Measurements from ENCODE around the gene ZNF335. TPM values are rescaled to one million over a fixed set of nuclear protein-coding genes. Genes with fewer than 3 reads are reported as not detected.

The ZNF335 gene
- total and polyA plus RNA-seq, 2 of the 13 experiments (the other 11 are each of a cell fraction or from before 2014, with no cell fraction given): 9.7 to 13.7 TPM

DNA sequence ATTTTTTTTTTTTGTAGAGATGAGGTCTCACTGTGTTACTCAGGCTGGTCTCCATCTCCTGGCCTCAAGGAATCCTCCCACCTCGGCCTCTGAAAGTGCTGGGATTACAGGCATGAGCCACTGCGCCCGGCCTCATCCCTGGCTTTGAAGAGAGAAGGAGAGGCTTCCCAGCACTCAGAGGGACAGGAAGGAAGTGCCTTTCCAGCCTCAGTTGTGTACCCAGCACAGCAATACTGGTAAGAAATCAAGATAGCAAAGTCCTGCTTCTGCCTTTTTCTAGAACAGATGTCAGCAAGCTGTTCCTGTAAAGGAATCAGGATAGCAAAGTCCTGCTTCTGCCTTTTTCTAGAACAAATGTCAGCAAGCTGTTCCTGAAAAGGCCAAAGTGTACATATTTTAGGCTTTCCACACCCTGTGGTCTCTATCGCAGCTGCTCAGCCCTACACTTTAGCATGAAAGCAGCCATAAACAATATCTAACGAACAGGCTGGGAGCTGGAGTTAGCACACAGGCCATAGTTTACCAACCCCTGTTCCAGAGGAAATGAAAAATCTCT is 53.7 kb downstream of the ZNF335 start (continued):
- TF ChIP-seq ZNF569 (CRISPR knock-in tag; IDR thresholded peaks at IDR 0.05; ENCODE audit: borderline replicate concordance) (no peak), ZNF639 (CRISPR knock-in tag; conservative IDR thresholded peaks at IDR 0.05) (no peak), XBP1 (CRISPR knock-in tag; IDR thresholded peaks at IDR 0.05) (no peak), ZNF790 (CRISPR knock-in tag; IDR thresholded peaks at IDR 0.05; ENCODE audit: borderline replicate concordance) (0 out of 2 replicates have a peak, but pooled peaks have one; percentile 9), ZNF343 (CRISPR knock-in tag; IDR thresholded peaks at IDR 0.05) (no peak), SSRP1 (CRISPR knock-in tag; IDR thresholded peaks at IDR 0.05) (no peak), TCF7L2 (IDR thresholded peaks at IDR 0.05; ENCODE audit: low read depth, low read length) (no peak), ZNF781 (CRISPR knock-in tag; IDR thresholded peaks at IDR 0.05; ENCODE audit: borderline replicate concordance, not compliant biosample characterization) (peak; percentile 19), NFATC3 (CRISPR knock-in tag; IDR thresholded peaks at IDR 0.05) (no peak), ZFP37 (CRISPR knock-in tag; IDR thresholded peaks at IDR 0.05; ENCODE audit: borderline replicate concordance) (peak; percentile 85), GABPA (IDR thresholded peaks at IDR 0.05; ENCODE audit: low read depth, low read length) (no peak), GABPA (CRISPR knock-in tag; IDR thresholded peaks at IDR 0.05; ENCODE audit: low read depth) (peak; percentile 35; the same call in 1 of the 2 replicates), NFYC (CRISPR knock-in tag; IDR thresholded peaks at IDR 0.05) (no peak), HOXA3 (CRISPR knock-in tag; IDR thresholded peaks at IDR 0.05) (0 out of 2 replicates have a peak, but pooled peaks have one; percentile 20), ZNF382 (CRISPR knock-in tag; IDR thresholded peaks at IDR 0.05; ENCODE audit: borderline replicate concordance) (no peak), HNF1A (IDR thresholded peaks at IDR 0.05; ENCODE audit: low read depth) (0 out of 2 replicates have a peak, but pooled peaks have one; percentile 15), HNF1A (CRISPR knock-in tag; IDR thresholded peaks at IDR 0.05; ENCODE audit: borderline replicate concordance) (no peak), HOXD1 (CRISPR knock-in tag; IDR thresholded peaks at IDR 0.05) (peak; percentile 29; the same call in 1 of the 2 replicates), ELF3 (CRISPR knock-in tag; IDR thresholded peaks at IDR 0.05) (0 out of 2 replicates have a peak, but pooled peaks have one; percentile 10), GATAD2A (CRISPR knock-in tag; IDR thresholded peaks at IDR 0.05) (peak; percentile 49), ERF (CRISPR knock-in tag; IDR thresholded peaks at IDR 0.05) (peak; percentile 17; the same call in 1 of the 2 replicates), ZMYM2 (CRISPR knock-in tag; IDR thresholded peaks at IDR 0.05) (no peak)
- TF ChIP-seq, protein P1, sequence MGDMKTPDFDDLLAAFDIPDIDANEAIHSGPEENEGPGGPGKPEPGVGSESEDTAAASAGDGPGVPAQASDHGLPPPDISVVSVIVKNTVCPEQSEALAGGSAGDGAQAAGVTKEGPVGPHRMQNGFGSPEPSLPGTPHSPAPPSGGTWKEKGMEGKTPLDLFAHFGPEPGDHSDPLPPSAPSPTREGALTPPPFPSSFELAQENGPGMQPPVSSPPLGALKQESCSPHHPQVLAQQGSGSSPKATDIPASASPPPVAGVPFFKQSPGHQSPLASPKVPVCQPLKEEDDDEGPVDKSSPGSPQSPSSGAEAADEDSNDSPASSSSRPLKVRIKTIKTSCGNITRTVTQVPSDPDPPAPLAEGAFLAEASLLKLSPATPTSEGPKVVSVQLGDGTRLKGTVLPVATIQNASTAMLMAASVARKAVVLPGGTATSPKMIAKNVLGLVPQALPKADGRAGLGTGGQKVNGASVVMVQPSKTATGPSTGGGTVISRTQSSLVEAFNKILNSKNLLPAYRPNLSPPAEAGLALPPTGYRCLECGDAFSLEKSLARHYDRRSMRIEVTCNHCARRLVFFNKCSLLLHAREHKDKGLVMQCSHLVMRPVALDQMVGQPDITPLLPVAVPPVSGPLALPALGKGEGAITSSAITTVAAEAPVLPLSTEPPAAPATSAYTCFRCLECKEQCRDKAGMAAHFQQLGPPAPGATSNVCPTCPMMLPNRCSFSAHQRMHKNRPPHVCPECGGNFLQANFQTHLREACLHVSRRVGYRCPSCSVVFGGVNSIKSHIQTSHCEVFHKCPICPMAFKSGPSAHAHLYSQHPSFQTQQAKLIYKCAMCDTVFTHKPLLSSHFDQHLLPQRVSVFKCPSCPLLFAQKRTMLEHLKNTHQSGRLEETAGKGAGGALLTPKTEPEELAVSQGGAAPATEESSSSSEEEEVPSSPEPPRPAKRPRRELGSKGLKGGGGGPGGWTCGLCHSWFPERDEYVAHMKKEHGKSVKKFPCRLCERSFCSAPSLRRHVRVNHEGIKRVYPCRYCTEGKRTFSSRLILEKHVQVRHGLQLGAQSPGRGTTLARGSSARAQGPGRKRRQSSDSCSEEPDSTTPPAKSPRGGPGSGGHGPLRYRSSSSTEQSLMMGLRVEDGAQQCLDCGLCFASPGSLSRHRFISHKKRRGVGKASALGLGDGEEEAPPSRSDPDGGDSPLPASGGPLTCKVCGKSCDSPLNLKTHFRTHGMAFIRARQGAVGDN (CRISPR knock-in tag; IDR thresholded peaks at IDR 0.05): peak; percentile 38; the same call in 1 of the 2 replicates

All from HepG2 (cell line).